Measurements from ENCODE around the gene ZNF592.
A peak's percentile ranks its signal among the peaks of the same experiment; 100 is the strongest.
"Not testable (repeated sequence)": the region's sequence is repeated elsewhere in the genome, so short reads cannot be mapped to it uniquely, and the experiment has no call there.

Gene ZNF592

GRCh38 chr15:84748274-84749110 is at the start of gene ZNF592:
Gene ZNF592, plus strand, starts transcription at chr15:84748592. Its CDS starts 34,084 bp downstream, at chr15:84782676.
- DNase-seq (ENCODE audit: low spot score) = peak; percentile 89

- DNase-seq (ENCODE audit: low spot score) = no peak
Measured at GRCh38 chr15:84699538-84700191, 48.7 kb upstream of the ZNF592 start.

GRCh38 chr15:84702961-84703482 is 45.4 kb upstream of the ZNF592 start:
- DNase-seq (ENCODE audit: low spot score) = peak; percentile 49

- no peak for DNase-seq (ENCODE audit: low spot score)
Measured at GRCh38 chr15:84703808-84704207, 44.6 kb upstream of the ZNF592 start.

- no peak for DNase-seq (ENCODE audit: low spot score)
Measured at GRCh38 chr15:84714372-84714771, 34.0 kb upstream of the ZNF592 start.

- no peak for DNase-seq (ENCODE audit: low spot score)
Measured at GRCh38 chr15:84714821-84715220, 33.6 kb upstream of the ZNF592 start.

GRCh38 chr15:84715441-84716035 is 32.9 kb upstream of the ZNF592 start:
- no peak for DNase-seq (ENCODE audit: low spot score)

GRCh38 chr15:84716036-84716732 is 32.2 kb upstream of the ZNF592 start, which contains the start of gene SEC11A:
Gene SEC11A, minus strand, starts transcription at chr15:84716139. Its CDS starts 64 bp downstream, at chr15:84716075.
- DNase-seq (ENCODE audit: low spot score) = peak; percentile 98

GRCh38 chr15:84721371-84721770 is 27.0 kb upstream of the ZNF592 start:
- DNase-seq (ENCODE audit: low spot score) = no peak

GRCh38 chr15:84722628-84723027 is 25.8 kb upstream of the ZNF592 start:
- DNase-seq (ENCODE audit: low spot score) = no peak

- peak; percentile 40 for DNase-seq (ENCODE audit: low spot score)
Measured at GRCh38 chr15:84725001-84725491, 23.3 kb upstream of the ZNF592 start.

GRCh38 chr15:84727429-84727828 is 21.0 kb upstream of the ZNF592 start:
- no peak for DNase-seq (ENCODE audit: low spot score)

- peak; percentile 80 for DNase-seq (ENCODE audit: low spot score)
Measured at GRCh38 chr15:84731774-84732173, 16.6 kb upstream of the ZNF592 start.

GRCh38 chr15:84734794-84735479 is 13.5 kb upstream of the ZNF592 start:
- DNase-seq (ENCODE audit: low spot score) = no peak

- not testable (repeated sequence) for DNase-seq (ENCODE audit: low spot score)
Measured at GRCh38 chr15:84735480-84736061, 12.8 kb upstream of the ZNF592 start.

GRCh38 chr15:84736375-84736774 is 12.0 kb upstream of the ZNF592 start:
- no peak for DNase-seq (ENCODE audit: low spot score)

GRCh38 chr15:84737005-84737404 is 11.4 kb upstream of the ZNF592 start:
- DNase-seq (ENCODE audit: low spot score) = no peak

- DNase-seq (ENCODE audit: low spot score) = no peak
Measured at GRCh38 chr15:84740691-84741090, 7.7 kb upstream of the ZNF592 start.

GRCh38 chr15:84741121-84741520 is 7.3 kb upstream of the ZNF592 start:
- DNase-seq (ENCODE audit: low spot score) = no peak

- peak; percentile 64 for DNase-seq (ENCODE audit: low spot score)
Measured at GRCh38 chr15:84747416-84748273, 747 bp upstream of the ZNF592 start.

Measured in AG08395 (cell line).